K562 (cell line): ENCODE measurements around the gene N4BP2.

ENCODE experiments used
- AFF1 ChIP-seq, 2 experiments: fragments of 450-650 bp; IDR thresholded peaks; 2 replicates each; pipeline ENCODE4 v1.6.1; 2018; ENCODE audit warnings: mild to moderate bottlenecking in 2 of 2, low read depth in 1 of 2; ENCODE audit not compliant: partially characterized antibody in 2 of 2
- ATF3 ChIP-seq, 2 experiments: fragments of 450-650 bp in 1 of 2; sonication (generic) in 1 of 2; formaldehyde crosslinking in 1 of 2; IDR thresholded peaks in 1 of 2; conservative IDR thresholded peaks in 1 of 2; 2 replicates each; pipeline versions ENCODE4 v1.6.1 to v1.8.1; 2016 to 2023; ENCODE audit warnings: mild to moderate bottlenecking in 2 of 2, moderate library complexity in 2 of 2, inconsistent platforms in 1 of 2, missing genetic modification reagents in 1 of 2
- NFATC3 ChIP-seq: fragments of 450-650 bp; IDR thresholded peaks from 2 replicates; pipeline ENCODE4 v1.6.1; 2017; ENCODE audit warnings: mild to moderate bottlenecking
- PKNOX1 ChIP-seq: fragments of 450-650 bp; IDR thresholded peaks from 2 replicates; pipeline ENCODE4 v1.6.1; 2016
- RCOR1 ChIP-seq, 2 experiments: IDR thresholded peaks; 2 replicates each; pipeline ENCODE4 v1.6.1; 2012; ENCODE audit warnings: low read depth in 2 of 2, low read length in 2 of 2, borderline replicate concordance in 1 of 2, improper control_type of control experiment in 1 of 2
- TAF1 ChIP-seq: IDR thresholded peaks from 2 replicates; pipeline ENCODE4 v1.6.1; 2011; ENCODE audit warnings: mild to moderate bottlenecking, low read length, moderate library complexity; ENCODE audit not compliant: insufficient read depth, control insufficient read depth, severe bottlenecking; ENCODE audit errors: extremely low read depth
- ZNF740 ChIP-seq, 3 experiments: fragments of 200-800 bp in 1 of 3; sonication (Bioruptor generic) in 1 of 3; sonication (generic) in 1 of 3; formaldehyde crosslinking in 1 of 3; IDR thresholded peaks; 2 replicates each; pipeline versions ENCODE4 v1.6.1 to v1.8.0; 2016 to 2022; ENCODE audit warnings: mild to moderate bottlenecking in 2 of 3, missing compliant biosample characterization in 2 of 3, missing genetic modification characterization in 2 of 3, missing genetic modification reagents in 1 of 3

- no peak for TF ChIP-seq ATF3 (IDR thresholded peaks at IDR 0.05)
- TF ChIP-seq ATF3 (CRISPR knock-in tag; conservative IDR thresholded peaks at IDR 0.05) = no peak
- TF ChIP-seq ZNF740 (CRISPR knock-in tag; IDR thresholded peaks at IDR 0.05) = no peak
- TF ChIP-seq ZNF740 (tag; IDR thresholded peaks at IDR 0.05) = no peak
- no peak for TF ChIP-seq RCOR1 (IDR thresholded peaks at IDR 0.05; ENCODE audit: borderline replicate concordance in 1 of 2, low read depth in 2 of 2, low read length in 2 of 2)
- TF ChIP-seq TAF1 = no peak
- TF ChIP-seq AFF1 (IDR thresholded peaks at IDR 0.05; ENCODE audit: low read depth in 1 of 2, partially characterized antibody in 2 of 2) = no peak
- TF ChIP-seq NFATC3 = no peak
- no peak for TF ChIP-seq PKNOX1
Observed at GRCh38 chr4:40119344-40119743, 62.7 kb downstream of the N4BP2 start.
